ENCODE measurements around the gene CYB561D1.
"Not testable (repeated sequence)": the region's sequence is repeated elsewhere in the genome, so short reads cannot be mapped to it uniquely, and the experiment has no call there.

CYB561D1 gene

GRCh38 chr1:109493805-109494539 is at the start of gene CYB561D1:
Gene CYB561D1 (plus strand): TSS chr1:109494094. CDS start chr1:109494140, 46 bp downstream.
- DNase-seq, result peak; percentile 64

- no peak for DNase-seq
Measured at GRCh38 chr1:109444346-109444745, 49.5 kb upstream of the CYB561D1 start.

GRCh38 chr1:109445949-109446695 is 47.8 kb upstream of the CYB561D1 start:
- not testable (repeated sequence) for DNase-seq

- DNase-seq, result no peak
Measured at GRCh38 chr1:109447524-109447923, 46.4 kb upstream of the CYB561D1 start.

- DNase-seq, result no peak
Measured at GRCh38 chr1:109454497-109455133, 39.3 kb upstream of the CYB561D1 start.

- no peak for DNase-seq
Measured at GRCh38 chr1:109457819-109458218, 36.1 kb upstream of the CYB561D1 start.

GRCh38 chr1:109466125-109466451 is 27.8 kb upstream of the CYB561D1 start:
- no peak for DNase-seq

- no peak for DNase-seq
Measured at GRCh38 chr1:109466452-109467300, 27.2 kb upstream of the CYB561D1 start, which contains the start of gene SYPL2. Gene SYPL2 (plus strand): TSS chr1:109466546. CDS start chr1:109466844, 298 bp downstream.

GRCh38 chr1:109467301-109467777 is 26.6 kb upstream of the CYB561D1 start:
- DNase-seq, result no peak

GRCh38 chr1:109468061-109468460 is 25.8 kb upstream of the CYB561D1 start:
- no peak for DNase-seq

GRCh38 chr1:109468903-109469302 is 25.0 kb upstream of the CYB561D1 start:
- DNase-seq, result no peak

GRCh38 chr1:109470245-109470644 is 23.6 kb upstream of the CYB561D1 start:
- no peak for DNase-seq

GRCh38 chr1:109472779-109473178 is 21.1 kb upstream of the CYB561D1 start:
- no peak for DNase-seq

- DNase-seq, result not testable (repeated sequence)
Measured at GRCh38 chr1:109473284-109474057, 20.4 kb upstream of the CYB561D1 start.

GRCh38 chr1:109474697-109475096 is 19.2 kb upstream of the CYB561D1 start:
- DNase-seq, result no peak

GRCh38 chr1:109475261-109475660 is 18.6 kb upstream of the CYB561D1 start:
- DNase-seq, result no peak

GRCh38 chr1:109476825-109477224 is 17.1 kb upstream of the CYB561D1 start:
- no peak for DNase-seq

GRCh38 chr1:109477821-109478220 is 16.1 kb upstream of the CYB561D1 start:
- no peak for DNase-seq

GRCh38 chr1:109478806-109479205 is 15.1 kb upstream of the CYB561D1 start:
- DNase-seq, result no peak

- DNase-seq, result no peak
Measured at GRCh38 chr1:109479311-109479710, 14.6 kb upstream of the CYB561D1 start.

- no peak for DNase-seq
Measured at GRCh38 chr1:109479901-109480300, 14.0 kb upstream of the CYB561D1 start.

GRCh38 chr1:109481646-109482045 is 12.2 kb upstream of the CYB561D1 start:
- no peak for DNase-seq
